NOMO-1 treated with DMSO at 0.1 percent for 48 hours (cell line): ENCODE measurements around the gene SAE1.
A peak's percentile ranks its signal among the peaks of the same experiment; 100 is the strongest.
"Not testable (repeated sequence)": the region's sequence is repeated elsewhere in the genome, so short reads cannot be mapped to it uniquely, and the experiment has no call there.

Source experiments
- DNase-seq: peaks from one replicate; lab custom pipeline; 2025; ENCODE audit not compliant: unreplicated experiment; lab: John Stamatoyannopoulos, UW

The SAE1 gene

DNA sequence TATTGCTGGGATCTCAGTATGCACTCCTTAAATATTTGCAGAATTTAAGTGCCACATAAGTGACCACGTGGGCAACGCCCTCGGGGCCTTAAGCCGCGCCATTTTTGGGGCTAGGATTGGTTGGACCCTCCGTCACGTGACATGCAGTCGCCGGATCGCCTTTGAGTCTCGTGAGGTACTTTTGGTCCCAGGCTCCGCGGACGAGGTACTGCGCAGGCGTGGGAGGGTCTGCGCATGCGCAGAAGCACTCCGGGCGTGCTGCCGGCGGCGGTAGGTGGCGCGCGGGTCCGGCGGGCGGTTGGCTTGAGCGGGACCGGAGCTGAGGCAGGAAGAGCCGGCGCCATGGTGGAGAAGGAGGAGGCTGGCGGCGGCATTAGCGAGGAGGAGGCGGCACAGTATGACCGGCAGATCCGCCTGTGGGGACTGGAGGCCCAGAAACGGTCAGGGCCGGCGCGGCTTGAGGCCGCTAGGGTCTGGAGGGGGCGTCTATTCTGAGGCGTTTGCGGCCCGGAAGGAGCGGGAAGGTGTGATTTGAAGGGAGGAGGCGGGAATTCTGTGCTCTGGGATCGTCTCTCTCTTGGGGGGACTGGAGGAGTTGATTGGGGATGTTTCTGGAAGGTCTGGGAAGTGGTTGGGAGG, at the start of gene SAE1:
SAE1 (plus strand) TSS at position 247 of the 639 bp plus-strand sequence; CDS start at position 343, 96 bp downstream.
- DNase-seq: peak; percentile 97

DNA sequence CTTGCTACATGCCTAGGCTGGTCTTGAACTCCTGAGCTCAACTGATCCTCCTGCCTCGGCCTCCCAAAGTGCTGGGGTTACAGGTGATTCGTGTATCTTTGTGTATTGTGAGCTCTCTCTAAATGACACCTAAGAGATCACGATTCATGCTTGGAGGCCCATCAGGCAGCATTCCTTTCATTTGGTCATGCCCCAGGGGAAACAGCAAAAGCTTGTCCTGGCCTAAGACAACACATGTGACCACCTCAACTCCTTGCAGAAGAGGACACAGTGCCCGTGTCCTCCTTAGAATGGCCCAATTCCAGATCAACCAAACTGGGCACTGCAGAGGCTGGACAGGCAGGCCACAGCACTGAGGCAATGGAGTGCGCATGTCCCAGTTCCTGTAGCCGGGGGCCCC, 49.5 kb upstream of the SAE1 start:
- no peak for DNase-seq

DNA sequence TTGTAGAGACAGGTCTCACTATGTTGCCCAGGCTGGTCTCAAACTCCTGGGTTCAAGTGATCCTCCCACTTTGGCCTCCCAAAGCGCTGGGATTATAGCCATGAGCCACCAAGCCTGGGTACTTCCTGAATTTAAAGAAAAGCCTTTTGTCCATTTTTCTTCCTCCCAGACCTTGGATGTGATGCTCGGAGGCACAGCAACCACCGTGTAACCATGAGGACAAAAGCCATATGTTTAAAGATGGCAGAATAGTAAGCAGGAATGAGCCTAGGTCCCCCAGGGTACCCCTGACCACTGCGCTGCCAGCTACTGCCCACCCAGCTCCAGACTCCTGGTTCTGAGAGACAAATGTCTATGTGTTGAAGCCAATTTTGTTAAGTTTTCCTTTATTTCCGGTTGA, 48.1 kb upstream of the SAE1 start:
- no peak for DNase-seq

DNA sequence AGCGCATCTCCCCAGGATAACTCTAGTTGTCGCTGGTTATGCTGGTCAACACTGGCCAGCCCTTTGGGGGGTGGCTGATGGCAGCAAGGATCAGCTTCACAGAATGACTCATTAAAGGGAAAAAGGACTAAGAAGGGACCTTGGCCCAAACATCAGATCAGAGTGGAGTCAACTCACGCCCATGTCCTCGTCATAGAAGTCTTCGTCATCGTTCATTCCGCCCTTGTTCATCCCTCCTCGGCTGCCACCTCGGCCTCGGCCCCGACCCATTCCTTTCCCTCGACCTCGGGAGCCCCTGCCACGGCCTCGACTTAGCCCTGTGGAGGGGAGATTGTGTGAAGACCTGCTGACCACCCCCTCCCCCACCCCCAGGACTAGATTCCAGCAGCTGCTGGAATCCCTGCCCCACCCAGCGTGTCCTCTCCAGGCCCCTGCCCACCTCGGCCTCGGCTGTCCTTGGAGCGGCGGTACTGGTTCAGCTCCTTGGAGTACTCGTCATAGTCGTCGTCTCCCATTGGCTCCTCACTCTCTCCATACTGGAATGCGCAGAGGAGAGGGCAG, 45.7 kb upstream of the SAE1 start:
- DNase-seq: no peak

DNA sequence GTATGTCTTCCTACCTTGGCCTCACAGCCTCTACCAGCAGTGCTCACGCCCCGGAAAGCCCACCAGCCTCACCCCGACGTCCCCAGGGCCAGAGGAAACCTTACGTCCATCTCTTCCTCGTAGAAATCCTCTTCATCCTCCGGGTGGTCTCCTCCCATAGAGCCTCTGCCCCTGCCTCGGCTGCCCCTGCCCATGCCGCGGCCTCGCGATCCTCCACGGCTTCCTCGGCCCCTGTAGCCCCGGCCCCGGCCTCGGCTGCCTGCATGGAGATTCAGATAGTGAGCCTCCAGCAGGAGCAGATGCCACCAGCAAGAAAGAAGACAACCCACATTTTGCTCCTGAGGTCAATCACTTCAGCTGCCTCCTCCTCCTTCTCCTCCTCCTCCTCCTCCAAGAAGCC, 44.4 kb upstream of the SAE1 start:
- no peak for DNase-seq

DNA sequence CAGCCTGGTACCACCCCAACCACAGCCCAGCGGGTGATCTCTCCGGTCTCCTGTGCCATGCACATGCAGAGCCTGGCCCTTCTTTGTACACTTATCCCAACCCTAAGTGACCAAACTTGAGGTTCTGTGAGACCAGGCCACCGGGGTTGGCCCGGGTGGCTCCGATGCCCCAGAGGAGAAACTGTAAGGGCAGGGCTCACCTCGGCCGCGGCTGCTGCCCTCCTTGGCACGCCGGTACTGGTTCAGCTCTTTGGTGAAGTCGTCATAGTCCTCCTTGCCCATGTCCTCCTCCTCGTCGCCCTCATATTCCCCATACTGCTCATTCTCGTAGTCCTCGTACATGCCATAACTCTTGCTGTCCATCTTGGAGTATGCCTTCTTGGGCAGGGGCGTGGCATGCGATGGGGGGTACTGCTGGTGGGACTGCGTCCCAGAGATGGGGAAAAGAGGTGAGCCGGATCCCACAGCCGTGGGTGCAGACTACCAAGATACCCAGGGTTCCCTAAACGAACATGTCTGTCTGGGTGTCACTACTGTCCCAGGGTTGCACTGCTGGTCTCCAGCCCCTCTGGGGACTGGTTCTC, 40.8 kb upstream of the SAE1 start:
- DNase-seq: no peak

DNA sequence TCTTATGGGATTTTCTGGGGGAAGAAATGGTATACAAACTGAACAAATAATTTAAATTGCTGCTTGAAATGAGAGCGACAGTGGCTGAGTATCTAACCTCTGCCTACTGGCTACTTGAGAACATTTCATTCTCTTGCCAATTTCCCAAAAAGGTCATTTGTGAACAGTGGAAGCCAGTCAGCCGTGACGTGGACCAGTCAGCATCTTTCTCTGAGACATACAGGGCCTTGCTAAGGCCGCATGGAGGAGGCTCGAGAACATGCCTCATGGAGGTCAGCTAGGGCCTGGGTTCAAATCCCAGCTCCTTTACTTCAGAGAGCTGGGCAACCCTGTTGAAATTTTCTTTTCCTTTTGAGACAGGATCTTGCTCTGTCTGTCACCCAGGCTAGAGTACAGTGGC, 37.4 kb upstream of the SAE1 start:
- no peak for DNase-seq

DNA sequence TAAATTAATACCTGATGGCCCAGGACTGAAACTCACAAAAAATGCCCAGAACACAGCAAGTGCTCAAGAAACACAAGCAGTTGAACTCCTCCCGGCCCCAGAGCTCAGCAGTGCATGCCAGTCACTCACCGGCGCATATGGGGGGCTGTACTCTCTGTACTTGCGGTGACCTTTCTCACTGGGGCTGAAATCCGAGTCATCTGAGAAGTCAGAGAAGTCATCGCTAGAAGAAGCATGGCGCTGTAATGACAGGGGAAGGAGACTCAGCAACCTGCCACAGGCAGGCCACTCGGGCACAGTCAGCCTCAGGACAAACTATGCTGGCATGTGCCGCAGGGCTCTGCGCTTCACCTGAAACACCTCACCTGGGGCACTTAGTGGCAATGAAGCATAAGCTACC, 36.8 kb upstream of the SAE1 start:
- DNase-seq: no peak

DNA sequence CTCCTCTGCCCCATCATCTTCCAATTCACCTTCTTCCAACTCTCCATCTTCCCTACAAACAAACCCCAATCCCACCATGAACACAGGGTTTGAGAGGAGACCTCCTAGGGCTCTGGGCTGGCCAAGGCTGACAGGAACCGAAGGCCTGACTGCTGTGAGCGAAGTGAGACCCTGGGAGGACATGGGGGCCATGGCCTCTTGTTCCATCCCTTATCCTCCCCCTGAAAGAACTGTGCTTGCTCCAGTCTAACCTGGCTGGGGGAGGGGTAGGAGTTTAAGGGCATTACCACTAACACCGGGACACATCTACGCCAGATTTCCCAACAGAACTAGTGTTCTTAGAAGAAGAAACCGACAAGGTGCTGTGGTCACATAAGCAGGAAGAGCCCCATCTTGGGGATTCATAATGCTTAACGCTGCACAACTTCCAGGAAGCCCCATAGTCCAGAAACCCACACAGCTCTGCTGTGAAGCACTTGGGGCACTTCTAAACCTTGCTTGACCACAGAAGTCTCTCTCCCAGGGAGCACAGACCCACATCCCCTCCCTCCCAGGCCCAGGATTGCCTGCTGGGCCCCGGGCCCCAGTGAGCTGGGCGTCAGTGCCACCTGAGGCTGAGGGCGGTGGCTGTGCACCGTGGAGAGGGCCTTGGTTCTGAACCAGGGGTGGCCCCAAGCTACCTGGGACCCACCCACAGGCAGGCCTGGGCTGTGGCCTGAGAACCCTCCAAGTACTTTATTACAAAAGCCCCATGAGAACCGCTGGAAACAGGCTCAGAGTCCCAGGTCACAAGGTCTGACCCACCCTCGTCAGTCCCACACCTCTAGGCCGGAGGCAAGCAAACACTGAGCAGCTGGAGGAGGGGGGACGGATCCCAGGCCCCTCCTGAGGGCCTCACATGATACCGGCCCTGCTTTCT, 35.8 kb upstream of the SAE1 start:
- DNase-seq: peak; percentile 14

DNA sequence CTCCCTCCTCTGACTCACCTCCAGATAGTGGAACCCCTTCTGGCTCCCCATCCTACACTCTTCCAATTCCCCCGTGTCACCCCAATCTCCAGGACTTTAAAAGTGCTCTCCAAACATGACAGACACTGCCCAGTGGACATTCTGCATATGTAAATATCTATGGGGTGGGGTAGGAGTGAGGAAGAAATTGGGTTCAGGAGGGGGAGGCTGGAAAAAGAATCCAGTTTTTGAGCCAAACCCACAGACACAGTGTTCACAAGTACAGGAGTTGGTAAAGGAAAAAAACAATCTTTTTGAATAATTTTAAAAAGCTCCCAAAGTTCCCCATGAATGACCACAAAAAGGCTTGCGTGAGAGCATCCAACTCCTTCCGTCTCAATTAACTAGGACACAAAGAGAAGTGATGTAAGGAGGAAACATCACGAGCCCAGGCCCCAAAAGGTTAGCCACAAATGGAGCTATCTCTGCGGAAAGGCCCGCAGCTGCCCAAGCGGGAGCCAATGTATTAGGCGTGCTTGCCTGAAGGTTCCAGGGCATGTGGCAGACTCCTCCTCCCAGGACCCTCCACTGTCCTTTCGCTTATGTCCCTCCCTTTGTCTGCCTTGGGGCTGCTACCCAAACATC, 35.0 kb upstream of the SAE1 start:
- DNase-seq: peak; percentile 71

DNA sequence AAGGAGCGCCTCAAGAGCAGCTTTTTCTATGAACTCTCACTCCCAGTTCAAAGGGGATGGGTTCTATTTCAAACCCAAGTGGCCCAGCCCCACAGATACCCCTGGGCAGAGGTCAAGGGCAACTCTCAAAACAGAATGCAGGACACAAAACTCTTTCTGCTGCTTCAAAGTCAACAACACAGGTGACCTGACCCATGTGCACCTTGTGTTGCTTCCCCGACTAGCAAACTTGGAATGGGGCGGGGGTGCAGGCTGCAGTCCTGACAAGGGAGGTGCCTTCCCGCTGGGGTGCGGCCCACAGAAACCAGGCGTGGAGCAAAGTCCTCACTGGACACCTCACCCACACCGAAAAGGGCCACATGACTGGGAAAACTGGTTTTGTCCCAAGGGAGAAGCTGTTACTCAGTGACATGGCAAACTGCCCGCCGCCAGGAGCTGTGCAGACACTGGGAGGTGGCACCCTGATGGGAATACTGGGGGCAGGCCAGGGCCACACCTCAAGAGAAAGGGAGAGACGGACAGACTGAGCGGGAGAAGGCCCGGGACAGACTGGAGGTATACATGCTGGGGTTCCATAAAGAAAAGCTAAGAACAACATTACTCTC, 34.4 kb upstream of the SAE1 start:
- DNase-seq: no peak

DNA sequence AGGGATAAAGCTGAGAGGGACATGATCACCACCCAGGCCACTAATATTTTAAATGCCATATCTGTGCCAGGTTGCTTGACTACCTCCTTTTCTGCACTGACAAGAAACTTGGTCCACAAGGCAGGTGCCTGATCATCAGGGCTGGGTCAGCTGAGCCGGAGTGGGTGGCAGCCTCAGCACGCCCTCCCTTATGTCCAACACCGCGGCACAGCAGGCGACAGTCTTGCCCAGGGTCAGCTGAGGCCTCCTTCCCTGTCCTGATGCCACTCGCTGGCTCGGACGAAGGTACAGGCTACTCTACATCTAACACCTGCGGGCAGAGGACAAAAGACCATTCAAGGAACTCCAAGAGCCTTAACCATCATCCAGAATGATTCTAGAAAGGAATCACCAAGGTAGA, 33.9 kb upstream of the SAE1 start:
- no peak for DNase-seq

DNA sequence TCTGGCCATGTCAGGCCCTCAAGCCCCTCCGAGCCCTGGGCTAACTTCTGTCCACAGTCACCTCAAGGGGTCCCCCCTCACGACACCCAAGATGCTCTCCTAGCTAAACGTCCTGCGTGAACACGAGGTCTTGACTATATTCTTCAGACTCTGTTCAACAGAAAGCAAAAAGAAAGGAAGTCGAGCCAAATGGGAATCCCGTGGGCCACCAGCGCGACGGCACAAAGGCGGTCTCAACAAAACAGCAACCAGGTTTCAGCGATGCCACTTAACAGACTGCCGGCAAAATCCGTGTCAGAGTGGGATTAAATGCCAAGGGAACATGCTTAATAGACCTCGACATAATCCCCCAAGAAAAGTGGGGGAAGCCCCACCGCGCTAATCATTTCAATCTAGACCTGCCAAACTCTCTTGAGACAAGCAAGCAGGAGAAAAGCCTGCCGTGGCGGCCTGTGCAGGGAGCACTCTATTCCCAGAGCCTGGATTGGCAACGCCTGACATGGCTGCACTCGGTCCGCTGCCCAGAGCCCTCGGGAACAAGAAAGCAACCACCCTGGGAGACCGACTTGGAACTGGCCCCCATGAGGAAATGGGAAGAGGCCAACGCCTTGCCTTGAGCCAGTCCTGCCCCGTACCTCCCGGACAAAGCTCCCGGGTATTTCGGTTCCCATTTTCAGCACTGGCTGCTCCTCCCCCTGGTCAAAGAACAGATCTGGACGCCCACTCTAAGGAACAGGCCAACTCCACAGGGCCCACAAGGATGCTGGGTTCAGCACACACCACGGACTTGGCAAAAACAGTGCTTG, 33.0 kb upstream of the SAE1 start:
- no peak for DNase-seq

DNA sequence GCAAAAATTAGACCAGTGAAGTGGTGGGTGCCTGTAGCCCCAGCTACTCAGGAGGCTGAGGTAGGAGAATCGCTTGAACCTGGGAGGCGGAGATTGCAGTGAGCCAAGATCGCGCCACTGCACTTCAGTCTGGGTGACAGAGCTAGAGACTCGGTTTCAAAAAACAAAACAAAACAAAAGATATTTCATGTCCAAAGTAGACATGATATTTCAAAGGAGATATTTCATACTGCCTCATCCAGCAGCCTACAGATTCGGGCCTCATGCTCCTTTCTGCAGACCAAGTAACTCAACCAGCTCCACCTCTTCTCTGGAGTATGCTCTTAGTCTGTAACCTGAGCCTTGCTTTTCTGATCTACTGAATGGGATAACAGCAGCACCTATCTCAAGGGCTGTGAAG, 32.0 kb upstream of the SAE1 start:
- DNase-seq: no peak

DNA sequence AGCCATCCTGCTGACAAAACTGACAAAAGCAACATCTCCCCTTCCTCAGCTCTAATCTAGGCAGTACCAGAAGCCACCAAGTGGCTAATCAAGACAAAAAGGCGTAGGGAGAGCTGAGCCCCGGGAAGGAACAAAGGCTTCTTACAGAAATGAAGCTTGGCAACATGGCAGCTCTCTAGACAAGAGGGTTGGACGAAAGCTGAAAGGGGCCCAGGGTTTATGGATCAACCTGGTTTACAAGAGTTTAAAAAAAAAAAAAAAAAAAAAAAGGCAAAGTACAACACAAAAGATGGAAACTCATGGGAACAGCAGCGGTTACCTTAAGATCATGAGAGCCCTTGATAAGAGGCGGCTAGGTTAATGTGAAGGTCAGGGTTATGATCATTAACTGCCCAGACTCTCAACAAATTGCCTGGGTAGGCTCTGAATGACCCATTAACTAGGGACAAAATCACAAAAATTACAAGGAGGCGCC, 31.0 kb upstream of the SAE1 start:
- DNase-seq: no peak

DNA sequence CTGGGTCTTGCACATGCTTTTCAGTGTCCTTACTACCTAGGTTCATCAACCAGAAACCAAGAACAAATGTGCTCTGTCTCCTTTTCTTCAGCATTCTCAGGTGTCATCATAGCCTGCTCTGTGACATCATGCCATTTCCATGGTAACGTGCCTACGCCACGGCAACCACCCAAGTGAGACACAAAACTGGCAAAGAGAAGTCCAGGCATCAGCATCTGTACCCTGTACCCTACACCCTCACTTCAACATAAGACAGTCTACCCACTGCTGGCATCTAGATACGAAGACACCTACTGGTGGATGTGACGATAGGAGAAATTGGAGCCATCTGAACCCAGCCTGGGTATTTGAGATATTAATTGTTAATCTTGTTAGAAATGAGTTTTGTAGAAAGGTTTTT, 30.3 kb upstream of the SAE1 start:
- DNase-seq: no peak

DNA sequence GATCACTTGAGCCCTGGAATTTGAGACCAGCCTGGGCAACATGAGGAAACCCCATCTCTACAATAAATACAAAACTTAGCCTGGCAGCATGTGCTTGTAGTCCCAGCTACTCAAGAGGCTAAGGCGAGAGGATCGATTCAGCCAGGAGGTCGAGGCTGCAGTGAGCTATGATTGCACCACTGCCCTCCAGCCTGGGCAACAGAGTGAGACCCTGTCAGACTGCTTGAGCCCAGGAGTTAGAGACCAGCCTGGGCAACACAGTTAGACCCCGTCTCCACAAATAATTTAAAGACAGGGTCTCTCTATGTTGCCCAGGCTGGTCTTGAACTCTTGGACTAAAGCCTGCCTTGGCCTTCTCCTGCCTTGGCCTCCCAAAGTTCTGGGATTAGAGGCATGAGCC, 29.5 kb upstream of the SAE1 start:
- DNase-seq: not testable (repeated sequence)

DNA sequence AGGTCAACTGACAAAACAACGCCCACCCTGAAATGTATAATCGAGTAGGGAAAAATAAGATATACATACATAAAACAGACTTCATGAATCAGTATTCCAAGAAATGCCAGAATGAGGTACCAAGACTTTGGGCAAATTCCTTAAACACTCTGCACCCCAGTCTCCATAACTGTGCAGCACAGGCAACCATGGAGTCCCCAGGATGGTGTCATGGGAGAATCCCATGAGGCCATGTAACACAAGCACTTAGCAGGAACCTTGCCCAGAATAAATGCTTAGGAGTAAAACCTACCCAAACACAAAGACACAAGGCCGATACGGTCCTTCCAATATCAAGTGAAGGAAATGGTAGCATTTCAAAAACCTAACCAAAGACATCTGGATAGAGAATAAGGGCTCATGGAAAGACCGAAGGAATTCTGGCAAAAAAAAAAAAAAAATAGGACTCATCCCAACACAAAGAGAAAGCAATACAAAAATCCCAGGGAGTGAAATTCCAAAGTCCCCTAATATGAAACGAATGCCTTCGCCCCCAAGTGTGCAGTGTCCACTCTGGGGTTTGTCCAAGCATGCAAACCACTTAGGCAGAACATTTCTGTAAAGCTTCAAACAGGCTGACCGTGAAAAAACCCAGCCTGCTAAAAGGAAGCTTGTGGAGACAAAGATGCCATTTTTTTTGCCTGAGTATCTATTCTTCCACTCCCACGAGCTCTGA, 28.1 kb upstream of the SAE1 start:
- no peak for DNase-seq

DNA sequence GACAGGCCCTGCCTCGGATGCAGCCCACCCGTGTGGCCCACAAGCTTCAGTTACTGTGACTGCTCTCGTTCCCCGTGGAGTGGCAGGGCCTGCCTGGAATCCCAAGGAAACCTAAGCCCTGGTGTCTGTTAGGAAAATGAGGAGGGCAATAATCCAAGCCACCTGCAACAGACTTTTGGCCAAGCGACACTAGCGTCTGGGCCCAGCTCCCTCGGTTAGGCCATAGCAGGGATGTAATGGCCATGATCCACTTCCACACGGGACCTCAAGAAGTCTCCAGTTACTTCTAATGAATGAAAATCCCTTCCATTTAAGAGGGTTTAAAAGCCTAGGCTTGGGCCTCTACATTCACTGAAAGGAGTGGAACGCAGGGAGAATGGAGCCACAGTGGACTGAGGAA, 26.0 kb upstream of the SAE1 start:
- no peak for DNase-seq
